HepG2 (cell line): ENCODE data around the gene CEACAM4.

Experiments
- CHD2 ChIP-seq: IDR thresholded peaks from 2 replicates; pipeline ENCODE4 v1.6.1; 2011; ENCODE audit warnings: low read depth, low read length, improper control_type of control experiment
- FOXK2 ChIP-seq: fragments of 450-650 bp; IDR thresholded peaks from 2 replicates; pipeline ENCODE4 v1.6.1; 2016
- FOXP1 ChIP-seq, 2 experiments: fragments of 450-650 bp in 1 of 2; IDR thresholded peaks; 2 replicates each; pipeline ENCODE4 v1.6.1; 2017 to 2018; ENCODE audit warnings: antibody characterized with exemption in 1 of 2
- IRF2 ChIP-seq: IDR thresholded peaks from 2 replicates; pipeline ENCODE4 v1.6.1; 2018; ENCODE audit warnings: missing genetic modification reagents, missing compliant biosample characterization
- TEAD2 ChIP-seq: sonication (generic); formaldehyde crosslinking; IDR thresholded peaks from 2 replicates; pipeline ENCODE4 v1.9.0; 2021; ENCODE audit warnings: missing genetic modification reagents
- ZBTB20 ChIP-seq: sonication (generic); formaldehyde crosslinking; IDR thresholded peaks from 2 replicates; pipeline ENCODE4 v1.8.1; 2023; ENCODE audit warnings: missing genetic modification reagents, low read depth, mild to moderate bottlenecking, borderline replicate concordance
- TF ChIP-seq, protein P1 (sequence below): sonication (generic); formaldehyde crosslinking; IDR thresholded peaks from 2 replicates; pipeline ENCODE4 v1.4.0; 2020; ENCODE audit warnings: missing genetic modification reagents
- TF ChIP-seq, protein P2 (sequence below): sonication (generic); formaldehyde crosslinking; IDR thresholded peaks from 2 replicates; pipeline ENCODE4 v1.9.0; 2021; ENCODE audit warnings: missing genetic modification reagents, borderline replicate concordance
- TF ChIP-seq, protein P3 (sequence below): sonication (generic); formaldehyde crosslinking; IDR thresholded peaks from 2 replicates; pipeline ENCODE4 v1.4.0; 2020; ENCODE audit warnings: missing genetic modification reagents
- TF ChIP-seq, protein P4 (sequence below): sonication (generic); formaldehyde crosslinking; IDR thresholded peaks from 2 replicates; pipeline ENCODE4 v1.5.0; 2020; ENCODE audit warnings: mild to moderate bottlenecking, missing genetic modification reagents, moderate library complexity

DNA sequence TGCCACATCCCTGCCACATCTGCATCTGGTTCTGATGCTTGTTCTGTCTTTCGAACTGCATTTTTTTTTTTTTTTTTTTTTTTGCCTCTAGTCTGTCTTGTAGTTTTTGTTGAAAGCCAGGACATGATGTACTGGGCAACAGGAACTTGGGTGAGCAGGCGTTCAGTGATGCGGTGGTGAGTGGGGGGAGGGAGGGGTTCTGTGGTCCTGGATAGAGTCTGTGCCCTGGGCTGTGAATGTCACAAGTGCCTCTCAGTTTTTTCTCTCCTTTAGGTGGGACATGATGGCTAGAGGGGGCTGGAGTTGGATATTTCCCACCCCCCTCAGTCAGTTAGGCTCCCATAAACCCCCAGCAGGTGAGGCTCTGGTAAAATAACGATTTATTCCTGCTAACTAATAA is 3.5 kb downstream of the CEACAM4 start:
- TF ChIP-seq, protein P1, sequence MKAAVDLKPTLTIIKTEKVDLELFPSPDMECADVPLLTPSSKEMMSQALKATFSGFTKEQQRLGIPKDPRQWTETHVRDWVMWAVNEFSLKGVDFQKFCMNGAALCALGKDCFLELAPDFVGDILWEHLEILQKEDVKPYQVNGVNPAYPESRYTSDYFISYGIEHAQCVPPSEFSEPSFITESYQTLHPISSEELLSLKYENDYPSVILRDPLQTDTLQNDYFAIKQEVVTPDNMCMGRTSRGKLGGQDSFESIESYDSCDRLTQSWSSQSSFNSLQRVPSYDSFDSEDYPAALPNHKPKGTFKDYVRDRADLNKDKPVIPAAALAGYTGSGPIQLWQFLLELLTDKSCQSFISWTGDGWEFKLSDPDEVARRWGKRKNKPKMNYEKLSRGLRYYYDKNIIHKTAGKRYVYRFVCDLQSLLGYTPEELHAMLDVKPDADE (CRISPR knock-in tag): no peak
- TF ChIP-seq TEAD2 (no peak), CHD2 (no peak), FOXK2 (no peak), IRF2 (no peak), ZBTB20 (CRISPR knock-in tag) (no peak), FOXP1 (IDR thresholded peaks at IDR 0.05) (no peak), FOXP1 (CRISPR knock-in tag; IDR thresholded peaks at IDR 0.05) (no peak)
- TF ChIP-seq, protein P2, sequence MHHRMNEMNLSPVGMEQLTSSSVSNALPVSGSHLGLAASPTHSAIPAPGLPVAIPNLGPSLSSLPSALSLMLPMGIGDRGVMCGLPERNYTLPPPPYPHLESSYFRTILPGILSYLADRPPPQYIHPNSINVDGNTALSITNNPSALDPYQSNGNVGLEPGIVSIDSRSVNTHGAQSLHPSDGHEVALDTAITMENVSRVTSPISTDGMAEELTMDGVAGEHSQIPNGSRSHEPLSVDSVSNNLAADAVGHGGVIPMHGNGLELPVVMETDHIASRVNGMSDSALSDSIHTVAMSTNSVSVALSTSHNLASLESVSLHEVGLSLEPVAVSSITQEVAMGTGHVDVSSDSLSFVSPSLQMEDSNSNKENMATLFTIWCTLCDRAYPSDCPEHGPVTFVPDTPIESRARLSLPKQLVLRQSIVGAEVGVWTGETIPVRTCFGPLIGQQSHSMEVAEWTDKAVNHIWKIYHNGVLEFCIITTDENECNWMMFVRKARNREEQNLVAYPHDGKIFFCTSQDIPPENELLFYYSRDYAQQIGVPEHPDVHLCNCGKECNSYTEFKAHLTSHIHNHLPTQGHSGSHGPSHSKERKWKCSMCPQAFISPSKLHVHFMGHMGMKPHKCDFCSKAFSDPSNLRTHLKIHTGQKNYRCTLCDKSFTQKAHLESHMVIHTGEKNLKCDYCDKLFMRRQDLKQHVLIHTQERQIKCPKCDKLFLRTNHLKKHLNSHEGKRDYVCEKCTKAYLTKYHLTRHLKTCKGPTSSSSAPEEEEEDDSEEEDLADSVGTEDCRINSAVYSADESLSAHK (CRISPR knock-in tag): no peak
- TF ChIP-seq, protein P3, sequence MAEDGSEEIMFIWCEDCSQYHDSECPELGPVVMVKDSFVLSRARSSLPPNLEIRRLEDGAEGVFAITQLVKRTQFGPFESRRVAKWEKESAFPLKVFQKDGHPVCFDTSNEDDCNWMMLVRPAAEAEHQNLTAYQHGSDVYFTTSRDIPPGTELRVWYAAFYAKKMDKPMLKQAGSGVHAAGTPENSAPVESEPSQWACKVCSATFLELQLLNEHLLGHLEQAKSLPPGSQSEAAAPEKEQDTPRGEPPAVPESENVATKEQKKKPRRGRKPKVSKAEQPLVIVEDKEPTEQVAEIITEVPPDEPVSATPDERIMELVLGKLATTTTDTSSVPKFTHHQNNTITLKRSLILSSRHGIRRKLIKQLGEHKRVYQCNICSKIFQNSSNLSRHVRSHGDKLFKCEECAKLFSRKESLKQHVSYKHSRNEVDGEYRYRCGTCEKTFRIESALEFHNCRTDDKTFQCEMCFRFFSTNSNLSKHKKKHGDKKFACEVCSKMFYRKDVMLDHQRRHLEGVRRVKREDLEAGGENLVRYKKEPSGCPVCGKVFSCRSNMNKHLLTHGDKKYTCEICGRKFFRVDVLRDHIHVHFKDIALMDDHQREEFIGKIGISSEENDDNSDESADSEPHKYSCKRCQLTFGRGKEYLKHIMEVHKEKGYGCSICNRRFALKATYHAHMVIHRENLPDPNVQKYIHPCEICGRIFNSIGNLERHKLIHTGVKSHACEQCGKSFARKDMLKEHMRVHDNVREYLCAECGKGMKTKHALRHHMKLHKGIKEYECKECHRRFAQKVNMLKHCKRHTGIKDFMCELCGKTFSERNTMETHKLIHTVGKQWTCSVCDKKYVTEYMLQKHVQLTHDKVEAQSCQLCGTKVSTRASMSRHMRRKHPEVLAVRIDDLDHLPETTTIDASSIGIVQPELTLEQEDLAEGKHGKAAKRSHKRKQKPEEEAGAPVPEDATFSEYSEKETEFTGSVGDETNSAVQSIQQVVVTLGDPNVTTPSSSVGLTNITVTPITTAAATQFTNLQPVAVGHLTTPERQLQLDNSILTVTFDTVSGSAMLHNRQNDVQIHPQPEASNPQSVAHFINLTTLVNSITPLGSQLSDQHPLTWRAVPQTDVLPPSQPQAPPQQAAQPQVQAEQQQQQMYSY (CRISPR knock-in tag): no peak
- TF ChIP-seq, protein P4, sequence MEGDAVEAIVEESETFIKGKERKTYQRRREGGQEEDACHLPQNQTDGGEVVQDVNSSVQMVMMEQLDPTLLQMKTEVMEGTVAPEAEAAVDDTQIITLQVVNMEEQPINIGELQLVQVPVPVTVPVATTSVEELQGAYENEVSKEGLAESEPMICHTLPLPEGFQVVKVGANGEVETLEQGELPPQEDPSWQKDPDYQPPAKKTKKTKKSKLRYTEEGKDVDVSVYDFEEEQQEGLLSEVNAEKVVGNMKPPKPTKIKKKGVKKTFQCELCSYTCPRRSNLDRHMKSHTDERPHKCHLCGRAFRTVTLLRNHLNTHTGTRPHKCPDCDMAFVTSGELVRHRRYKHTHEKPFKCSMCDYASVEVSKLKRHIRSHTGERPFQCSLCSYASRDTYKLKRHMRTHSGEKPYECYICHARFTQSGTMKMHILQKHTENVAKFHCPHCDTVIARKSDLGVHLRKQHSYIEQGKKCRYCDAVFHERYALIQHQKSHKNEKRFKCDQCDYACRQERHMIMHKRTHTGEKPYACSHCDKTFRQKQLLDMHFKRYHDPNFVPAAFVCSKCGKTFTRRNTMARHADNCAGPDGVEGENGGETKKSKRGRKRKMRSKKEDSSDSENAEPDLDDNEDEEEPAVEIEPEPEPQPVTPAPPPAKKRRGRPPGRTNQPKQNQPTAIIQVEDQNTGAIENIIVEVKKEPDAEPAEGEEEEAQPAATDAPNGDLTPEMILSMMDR (CRISPR knock-in tag): no peak
